GM18505 (cell line): ENCODE data around the gene DNM1L.

ENCODE experiments used
- ATAC-seq: cut with Tn5 transposase; IDR thresholded peaks from one replicate; pipeline ENCODE4 v1.9.1; 2021; ENCODE audit not compliant: unreplicated experiment
- POLR2A ChIP-seq: IDR thresholded peaks from 4 replicates; pipeline ENCODE4 v1.6.1; 2011; ENCODE audit warnings: borderline replicate concordance; ENCODE audit not compliant: insufficient read depth, insufficient read length; ENCODE audit errors: extremely low read depth

Gene DNM1L

DNA sequence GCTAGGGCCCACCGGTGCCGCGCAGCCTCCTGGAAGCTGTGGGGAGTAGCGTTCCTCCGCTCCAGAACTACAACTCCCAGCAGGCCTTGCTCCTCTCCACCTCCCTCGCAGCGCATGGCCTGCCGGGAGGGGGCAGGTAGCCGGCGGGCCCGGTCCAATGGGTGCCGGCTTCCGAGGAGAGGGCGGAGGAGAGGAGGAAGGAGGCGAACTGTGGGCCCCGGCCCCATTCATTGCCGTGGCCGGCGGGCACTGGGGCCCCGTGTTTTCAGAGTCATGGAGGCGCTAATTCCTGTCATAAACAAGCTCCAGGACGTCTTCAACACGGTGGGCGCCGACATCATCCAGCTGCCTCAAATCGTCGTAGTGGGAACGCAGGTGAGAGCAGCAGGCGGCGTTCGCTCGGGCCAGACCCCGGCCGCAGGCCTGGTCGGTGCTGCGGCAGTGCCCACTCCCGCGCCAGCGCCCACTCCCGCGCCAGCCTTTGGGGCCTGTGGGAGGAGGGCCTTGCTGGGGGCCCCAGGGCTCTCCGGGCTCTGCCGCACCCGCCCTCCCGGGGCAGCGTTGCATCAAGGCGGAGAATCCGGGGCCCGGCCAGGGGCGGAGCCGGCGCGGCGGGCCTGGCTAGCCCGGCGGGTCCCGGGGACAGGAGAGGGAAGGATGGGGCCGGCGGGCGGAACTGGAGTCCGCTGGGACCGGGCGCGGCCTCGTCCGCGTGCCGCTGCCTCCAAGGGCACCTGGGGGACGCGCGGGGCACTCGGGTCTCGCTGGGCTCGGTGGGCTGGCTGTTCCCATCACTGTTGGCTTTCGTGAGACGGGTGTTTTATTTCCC lies at the start of gene DNM1L:
DNM1L (plus strand) TSS at position 211 of the 829 bp plus-strand sequence; CDS start at position 274, 63 bp downstream.
- ATAC-seq = peak; percentile 95
- TF ChIP-seq POLR2A = peak; percentile 96

DNA sequence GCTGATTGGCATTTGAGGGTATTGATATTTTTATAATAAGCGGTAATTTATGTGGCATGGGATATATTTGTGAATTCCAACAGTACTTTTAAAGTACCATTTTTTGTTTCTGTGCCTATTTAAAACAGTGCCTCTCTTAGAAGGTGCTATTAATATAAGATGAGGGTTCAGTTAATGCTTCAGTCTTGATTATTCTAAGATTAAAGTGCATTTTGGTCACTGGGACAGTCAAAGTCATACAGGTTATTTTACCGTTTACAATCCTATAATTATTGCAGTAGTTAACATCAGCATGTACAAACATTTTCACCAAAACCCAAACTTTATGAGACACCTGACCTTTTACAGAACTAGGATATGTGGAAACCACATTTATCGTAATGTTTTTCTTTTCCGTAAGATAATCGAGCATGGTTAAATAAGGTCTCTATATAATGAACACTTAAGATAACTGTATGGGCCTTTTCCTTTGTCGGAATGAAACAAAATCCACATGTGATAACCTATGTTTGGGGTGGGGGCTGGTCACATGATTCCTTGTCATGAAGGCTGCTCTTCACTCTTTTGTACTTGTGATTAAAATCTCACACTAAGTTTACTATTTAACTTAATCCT lies 37.7 kb upstream of the DNM1L start:
- no peak for TF ChIP-seq POLR2A
- no peak for ATAC-seq

DNA sequence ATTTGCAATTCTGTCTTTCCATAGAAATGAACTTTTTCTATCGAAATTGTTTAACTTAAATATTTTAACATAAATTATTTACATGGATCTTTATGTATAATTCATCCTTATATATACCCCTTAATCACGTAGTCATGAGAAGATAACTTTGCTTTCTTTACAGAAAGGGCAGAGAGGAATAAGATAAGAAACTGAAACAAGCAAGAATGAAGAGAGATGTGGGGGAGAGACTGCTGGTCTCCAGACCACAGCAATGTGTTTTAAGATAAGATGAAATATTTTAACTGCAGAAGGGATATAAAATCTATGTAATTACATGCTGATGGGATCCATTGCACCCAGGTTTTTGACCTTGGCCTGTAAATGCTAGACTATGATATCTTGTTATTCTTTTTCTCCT lies 34.7 kb upstream of the DNM1L start:
- ATAC-seq = no peak
- TF ChIP-seq POLR2A = no peak

DNA sequence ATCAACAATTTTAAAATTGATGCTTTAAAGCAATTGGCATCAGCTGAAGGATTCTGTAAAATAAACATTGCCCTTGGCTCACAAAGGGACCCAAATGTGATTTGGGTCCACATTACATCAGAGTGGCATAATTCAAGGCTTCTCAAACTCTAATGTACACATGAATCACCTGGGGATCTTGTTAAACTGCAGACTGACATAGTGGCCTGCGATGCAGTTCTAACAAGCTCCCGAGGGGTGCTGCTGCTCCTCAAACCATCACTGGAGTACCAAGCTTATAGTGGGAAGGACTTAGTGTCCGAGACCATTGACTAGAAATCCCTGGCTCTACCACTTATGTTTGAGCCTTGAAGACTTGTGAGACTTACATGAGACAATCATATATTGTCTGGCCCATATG lies 31.8 kb upstream of the DNM1L start:
- no peak for ATAC-seq
- TF ChIP-seq POLR2A = no peak

DNA sequence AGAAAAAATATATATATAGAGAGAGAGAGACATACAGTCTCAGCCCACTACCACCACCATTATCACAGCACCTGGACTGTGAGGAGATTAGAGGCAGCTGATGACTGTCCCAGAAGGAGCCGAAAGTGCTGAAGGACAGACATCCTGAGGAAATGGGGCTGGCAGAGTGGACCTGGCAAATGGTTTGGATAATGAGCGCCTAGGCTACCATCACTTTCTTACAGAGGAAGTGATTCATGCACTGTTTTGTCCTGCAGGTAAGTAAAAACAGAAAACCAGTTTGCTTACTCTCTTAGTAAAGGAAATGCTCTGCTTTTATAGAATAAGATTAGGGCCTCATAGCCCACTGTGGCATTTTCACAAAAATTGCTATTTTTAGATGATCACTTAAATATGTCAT lies 28.6 kb upstream of the DNM1L start:
- TF ChIP-seq POLR2A = no peak
- ATAC-seq = no peak

DNA sequence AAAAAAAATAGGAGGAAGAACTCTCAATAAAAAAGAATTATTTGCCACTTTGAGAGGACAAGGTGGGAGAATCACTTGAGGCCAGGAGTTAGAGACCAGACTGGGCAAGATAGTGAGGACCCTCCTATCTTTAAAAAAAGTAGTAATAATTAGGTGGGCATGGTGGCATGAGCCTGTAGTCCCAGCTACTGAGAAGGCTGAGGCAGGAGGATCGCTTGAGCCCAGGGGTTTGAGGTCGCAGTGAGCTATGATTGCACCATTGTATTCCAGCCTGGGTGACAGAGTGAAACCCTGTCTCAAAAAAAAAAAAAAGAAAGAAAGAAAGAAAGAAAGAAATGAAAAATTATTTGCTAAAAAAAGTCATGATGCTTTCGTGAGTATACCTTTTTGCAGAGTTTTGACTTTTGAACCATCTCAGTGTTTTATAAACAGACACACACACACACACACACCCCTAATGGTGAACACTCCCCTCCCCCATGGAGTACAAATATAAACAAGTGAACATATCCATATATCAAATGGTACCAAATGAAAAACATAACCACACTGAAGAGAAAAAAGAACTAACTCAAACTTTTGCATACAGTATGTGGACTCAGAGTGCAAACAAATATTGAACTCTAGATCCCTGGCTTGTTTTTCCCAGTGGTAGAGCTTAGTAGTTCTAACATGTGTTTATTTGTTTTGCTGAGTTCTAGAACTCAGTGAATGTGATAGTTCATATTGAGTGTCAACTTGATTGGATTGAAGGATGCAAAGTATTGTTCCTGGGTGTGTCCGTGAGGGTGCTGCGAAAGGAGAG lies 27.7 kb upstream of the DNM1L start:
- TF ChIP-seq POLR2A = no peak
- ATAC-seq = no peak

DNA sequence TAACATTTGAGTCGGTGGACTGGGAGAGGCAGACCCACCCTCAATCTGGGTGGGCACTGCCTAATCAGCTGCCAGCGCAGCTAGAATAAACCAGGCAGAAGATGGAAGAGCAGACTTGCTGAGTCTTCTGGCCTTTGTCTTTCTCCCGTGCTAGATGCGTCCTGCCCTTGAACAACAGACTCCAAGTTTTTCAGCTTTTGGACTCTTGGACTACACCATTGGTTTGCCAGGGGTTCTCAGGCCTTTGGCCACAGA lies 27.2 kb upstream of the DNM1L start:
- no peak for ATAC-seq
- no peak for TF ChIP-seq POLR2A

DNA sequence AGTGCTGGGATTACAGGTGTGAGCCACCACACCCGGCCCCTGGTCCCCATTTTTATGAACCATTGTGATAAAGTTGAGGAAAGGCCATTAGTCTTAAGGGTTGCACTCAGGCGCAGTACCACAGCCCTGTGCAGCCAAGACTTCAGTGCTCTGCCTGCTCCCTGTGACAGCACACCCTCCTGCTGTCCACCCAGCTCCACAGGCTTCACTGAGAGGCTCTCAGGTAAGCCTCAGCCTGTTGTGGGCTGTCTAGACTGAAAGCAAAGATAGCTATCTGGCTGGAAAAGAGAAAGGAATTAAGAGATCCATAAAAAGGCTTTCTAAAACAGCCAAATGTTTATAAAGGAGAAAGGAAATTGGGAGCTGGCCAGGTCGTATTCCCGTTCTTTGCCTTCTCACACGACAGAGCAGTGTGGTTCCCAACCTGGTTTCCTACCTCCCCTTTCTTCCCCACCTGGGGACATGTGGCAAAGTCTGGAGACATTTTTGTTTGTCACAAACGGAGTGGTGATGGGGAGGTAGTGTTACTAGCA lies 19.1 kb upstream of the DNM1L start:
- TF ChIP-seq POLR2A = no peak
- no peak for ATAC-seq

DNA sequence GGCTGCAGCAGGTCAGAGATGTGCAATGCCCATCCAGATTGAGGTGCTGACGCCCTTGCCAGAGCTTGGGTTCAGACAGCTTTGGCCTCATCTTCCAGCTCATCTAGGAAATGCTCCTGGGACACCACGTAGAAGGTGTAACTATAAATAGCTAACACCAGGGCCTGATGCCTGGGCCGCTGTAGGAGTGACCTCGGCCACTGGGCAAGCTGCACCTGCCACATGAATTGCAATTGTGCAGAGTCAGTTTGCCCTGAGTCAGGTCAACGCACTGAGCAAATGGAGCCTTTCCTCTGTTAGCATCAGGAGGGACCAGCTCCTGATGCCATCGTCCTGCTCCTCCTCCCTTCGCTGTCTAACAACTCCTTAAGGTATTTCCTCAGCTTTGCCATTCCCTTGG lies 17.4 kb upstream of the DNM1L start:
- no peak for TF ChIP-seq POLR2A
- no peak for ATAC-seq

DNA sequence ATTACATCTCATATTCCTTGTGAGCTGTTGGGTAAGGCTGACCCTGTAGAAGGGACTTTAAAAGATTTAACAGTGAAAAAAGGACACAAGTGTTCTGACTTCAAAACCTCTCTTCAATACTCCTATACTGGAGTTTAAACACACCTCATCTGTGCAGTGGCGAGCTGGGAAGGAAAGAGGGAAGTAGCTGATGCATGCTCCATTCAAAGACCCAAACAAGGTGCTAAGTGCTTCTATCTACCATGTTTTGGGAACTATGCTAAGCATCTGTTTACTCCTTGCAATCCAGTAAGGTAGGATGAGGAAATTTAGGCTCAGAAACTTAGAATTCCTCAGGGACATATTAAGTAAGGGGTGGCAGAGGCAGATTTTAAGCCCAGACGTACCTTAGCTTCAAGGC lies 16.4 kb upstream of the DNM1L start:
- no peak for ATAC-seq
- TF ChIP-seq POLR2A = no peak

DNA sequence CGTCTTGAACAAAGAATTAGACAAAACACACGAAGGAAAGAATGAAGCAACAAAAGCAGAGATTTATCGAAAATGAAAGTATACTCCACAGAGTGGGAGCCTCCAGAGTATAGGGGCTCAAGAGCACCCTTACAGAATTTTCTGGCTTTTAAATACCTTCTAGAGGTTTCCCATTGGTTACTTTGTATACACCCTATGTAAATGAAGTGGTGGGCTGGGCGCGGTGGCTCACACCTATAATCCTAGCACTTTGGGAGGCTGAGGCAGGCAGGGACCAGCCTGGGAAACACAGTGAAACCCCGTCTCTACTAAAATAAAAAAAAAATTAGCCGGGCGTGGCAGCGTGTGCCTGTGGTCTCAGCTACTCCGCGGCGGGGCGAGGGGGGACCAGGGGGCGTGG lies 13.1 kb upstream of the DNM1L start:
- no peak for ATAC-seq
- no peak for TF ChIP-seq POLR2A

DNA sequence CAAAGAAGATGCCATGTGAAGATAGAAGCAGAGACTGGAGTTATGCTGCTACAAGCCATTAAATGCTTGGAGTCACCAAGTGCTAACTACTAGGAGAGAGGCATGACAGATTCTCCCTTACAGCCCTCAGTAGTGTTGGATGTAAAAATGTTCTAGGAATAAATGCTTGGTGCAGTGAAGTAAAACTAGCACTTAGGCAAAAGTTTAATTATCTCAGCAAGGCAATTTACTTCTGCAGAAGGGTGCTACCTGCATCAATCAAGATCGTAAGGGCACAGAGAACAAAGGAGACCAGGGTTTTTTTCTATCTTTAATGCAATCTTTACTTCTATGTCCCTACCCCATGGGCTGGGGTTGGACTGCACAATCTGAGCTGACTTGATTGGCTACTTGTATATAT lies 9.5 kb upstream of the DNM1L start:
- TF ChIP-seq POLR2A = no peak
- no peak for ATAC-seq

DNA sequence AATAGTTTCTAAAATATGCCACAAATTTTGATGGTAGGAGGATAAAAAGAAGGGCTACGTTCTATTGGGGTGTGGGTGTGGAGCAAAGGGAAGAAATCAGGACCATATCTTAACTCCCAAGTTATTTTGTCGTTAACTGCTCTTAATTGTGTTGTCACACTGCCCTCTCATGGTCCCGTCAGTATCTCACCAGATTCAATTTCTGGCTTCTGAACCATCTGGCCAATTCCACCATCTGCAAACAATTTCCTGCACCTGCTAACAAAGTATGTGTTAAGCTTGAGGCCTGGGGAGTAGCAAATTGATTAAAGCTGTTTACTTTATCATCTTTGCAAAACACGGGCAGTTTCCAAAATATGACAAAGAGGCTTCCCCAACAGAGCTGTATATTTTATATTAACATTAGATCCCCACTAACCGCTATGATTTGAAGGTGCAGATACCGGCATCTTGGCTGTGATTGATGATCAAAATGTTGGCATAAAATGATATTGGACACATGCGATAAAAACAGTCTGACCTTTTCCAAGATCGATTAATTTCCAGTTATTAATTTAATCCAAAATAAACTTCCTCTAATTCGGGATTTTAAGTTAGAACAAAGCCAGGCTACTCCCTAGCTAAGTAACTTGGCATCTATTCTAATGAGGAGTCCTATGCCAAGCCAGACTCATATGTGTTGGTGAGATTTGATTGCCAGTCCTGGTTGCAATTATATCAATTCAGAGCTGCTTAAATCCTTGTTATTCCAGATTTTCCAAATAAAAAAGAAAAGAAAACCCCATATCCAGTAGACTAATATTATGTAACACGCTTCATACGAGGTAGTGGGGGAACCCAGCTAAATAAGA lies 6.9 kb upstream of the DNM1L start:
- peak; percentile 45 for ATAC-seq
- no peak for TF ChIP-seq POLR2A

DNA sequence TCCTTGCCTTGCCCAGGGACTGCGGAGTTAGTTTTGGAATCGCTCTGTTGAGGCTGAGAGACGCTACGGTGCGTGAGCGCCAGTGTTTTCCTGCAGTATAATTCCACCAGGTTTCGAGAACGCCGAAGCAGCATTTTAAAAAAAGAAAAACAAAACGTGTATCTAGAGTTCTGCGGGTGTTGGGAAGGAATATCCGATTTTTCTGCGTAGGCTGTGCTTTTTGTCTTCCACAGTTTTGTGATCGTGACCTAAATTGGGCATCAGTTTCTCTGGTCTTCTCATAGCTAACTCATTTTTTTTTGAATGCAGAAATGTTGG lies 778 bp downstream of the DNM1L start:
- no peak for TF ChIP-seq POLR2A
- ATAC-seq = no peak

DNA sequence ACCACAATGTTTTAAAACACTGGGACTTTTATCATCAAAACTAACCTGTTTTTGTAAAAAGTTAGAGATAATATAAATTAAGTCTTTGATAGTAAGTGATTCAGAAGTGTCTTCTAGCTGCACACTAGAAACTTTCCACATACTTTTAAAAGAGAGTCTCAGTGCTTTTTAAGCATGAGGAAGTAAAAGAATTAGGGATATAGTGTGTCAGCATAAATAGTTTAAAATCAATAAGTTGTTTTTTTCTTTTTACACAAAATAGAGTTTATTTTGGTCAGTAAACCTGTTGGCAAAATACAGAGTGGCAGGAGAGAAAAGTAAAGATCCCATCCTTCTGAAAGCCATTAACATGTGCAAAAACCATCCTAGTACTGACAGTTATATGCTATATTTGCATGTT lies 1.7 kb downstream of the DNM1L start:
- no peak for ATAC-seq
- no peak for TF ChIP-seq POLR2A
